ENCODE data around the gene MORF4L1. TPM values are rescaled to one million over a fixed set of nuclear protein-coding genes. Genes with fewer than 3 reads are reported as not detected.

MORF4L1 gene
- total RNA-seq, 1 experiment from 2014 or later, result 503 TPM

- no peak for TF ChIP-seq ZNF532 (CRISPR knock-in tag; IDR thresholded peaks at IDR 0.05; ENCODE audit: borderline replicate concordance)
- TF ChIP-seq JUN (CRISPR knock-in tag; IDR thresholded peaks at IDR 0.05), result no peak
Observed at GRCh38 chr15:78929536-78930264, 57.0 kb downstream of the MORF4L1 start (continued).

GRCh38 chr15:78930577-78931388 lies 58.1 kb downstream of the MORF4L1 start:
- Mint-ChIP-seq H3K4me1 (peaks cover 2% of the 10 kb centered on the region; the same call in 1 of the 2 replicates), H3K4me3 (no peak overlapping the region), H3K9me3 (no peaks in the 10 kb centered on the region), H3K27ac (no peak overlapping the region), H3K36me3 (peaks cover 6% of the 10 kb centered on the region), H3K27me3 (ENCODE audit: low read depth) (no peaks in the 10 kb centered on the region)
- no peak for ATAC-seq
- no peak for DNase-seq (ENCODE audit: low spot score)
- ChIA-PET CTCF (no interaction called here), POLR2A (no interaction called here)
- TF ChIP-seq ZSCAN18 (CRISPR knock-in tag; IDR thresholded peaks at IDR 0.05) (no peak), ZMAT4 (CRISPR knock-in tag; IDR thresholded peaks at IDR 0.05) (no peak), FOXP4 (CRISPR knock-in tag; IDR thresholded peaks at IDR 0.05) (no peak), HMGXB4 (CRISPR knock-in tag; IDR thresholded peaks at IDR 0.05) (no peak), TEAD4 (CRISPR knock-in tag; IDR thresholded peaks at IDR 0.05) (no peak), GTF2I (CRISPR knock-in tag; conservative IDR thresholded peaks at IDR 0.05) (no peak), GRHL2 (CRISPR knock-in tag; IDR thresholded peaks at IDR 0.05; ENCODE audit: insufficient replicate concordance, severe bottlenecking) (no peak), CREM (CRISPR knock-in tag; IDR thresholded peaks at IDR 0.05) (no peak), CTCF (IDR thresholded peaks at IDR 0.05) (no peak), FOXJ3 (CRISPR knock-in tag; IDR thresholded peaks at IDR 0.05; ENCODE audit: borderline replicate concordance) (no peak), KAT7 (CRISPR knock-in tag; IDR thresholded peaks at IDR 0.05; ENCODE audit: borderline replicate concordance) (no peak), MLX (CRISPR knock-in tag; IDR thresholded peaks at IDR 0.05) (no peak), ZNF317 (CRISPR knock-in tag; IDR thresholded peaks at IDR 0.05; ENCODE audit: borderline replicate concordance, low read depth) (no peak), AR (CRISPR knock-in tag; IDR thresholded peaks at IDR 0.05) (no peak)
